Neutrophil (primary cell): ENCODE results near the gene SQSTM1.

ENCODE experiments used
- H3K27ac ChIP-seq: fragments of 200-600 bp; sonication (generic); 2 replicates; pipeline ENCODE4 v1.5.1; 2016; ENCODE audit warnings: mild to moderate bottlenecking, moderate library complexity
- H3K27me3 ChIP-seq: fragments of 200-600 bp; sonication (generic); 2 replicates; pipeline ENCODE4 v1.6.0; 2016; ENCODE audit warnings: mild to moderate bottlenecking
- H3K36me3 ChIP-seq: fragments of 200-600 bp; sonication (generic); 2 replicates; pipeline ENCODE4 v1.5.1; 2017
- H3K4me1 ChIP-seq, 2 experiments: fragments of 200-600 bp in 1 of 2; sonication (generic) in 1 of 2; 1 replicate in 1 of 2; 2 replicates in 1 of 2; pipeline versions ENCODE4 v1.5.1 to v1.6.1; 2013 to 2016; ENCODE audit warnings: low read depth in 1 of 2, low read length in 1 of 2, mild to moderate bottlenecking in 1 of 2, moderate library complexity in 1 of 2; ENCODE audit not compliant: control insufficient read depth in 1 of 2, insufficient read depth in 1 of 2
- H3K4me3 ChIP-seq, 2 experiments: fragments of 200-600 bp in 1 of 2; sonication (generic) in 1 of 2; 1 replicate in 1 of 2; 2 replicates in 1 of 2; pipeline ENCODE4 v1.5.1; 2013 to 2016; ENCODE audit warnings: low read depth in 1 of 2, low read length in 1 of 2, mild to moderate bottlenecking in 1 of 2, moderate library complexity in 1 of 2
- H3K9me3 ChIP-seq: fragments of 200-600 bp; sonication (generic); 2 replicates; pipeline ENCODE4 v1.5.1; 2016
- CTCF ChIP-seq: fragments of 200-600 bp; sonication (generic); IDR thresholded peaks from 2 replicates; pipeline ENCODE4 v1.5.1; 2016; ENCODE audit warnings: antibody characterized with exemption

Gene SQSTM1

GRCh38 chr5:179817890-179818745, 2.6 kb upstream of the SQSTM1 start:
- H3K4me3 ChIP-seq: peak overlapping the region; percentile 93 to 97
- peak overlapping the region; percentile 100 for H3K27ac ChIP-seq
- peaks cover 25% of the 10 kb centered on the region for H3K36me3 ChIP-seq
- no peak for TF ChIP-seq CTCF
- peaks cover 16% of the 10 kb centered on the region for H3K27me3 ChIP-seq
- peaks cover 50 to 58% of the 10 kb centered on the region in 2 experiments for H3K4me1 ChIP-seq
- no peaks in the 10 kb centered on the region for H3K9me3 ChIP-seq

DNA sequence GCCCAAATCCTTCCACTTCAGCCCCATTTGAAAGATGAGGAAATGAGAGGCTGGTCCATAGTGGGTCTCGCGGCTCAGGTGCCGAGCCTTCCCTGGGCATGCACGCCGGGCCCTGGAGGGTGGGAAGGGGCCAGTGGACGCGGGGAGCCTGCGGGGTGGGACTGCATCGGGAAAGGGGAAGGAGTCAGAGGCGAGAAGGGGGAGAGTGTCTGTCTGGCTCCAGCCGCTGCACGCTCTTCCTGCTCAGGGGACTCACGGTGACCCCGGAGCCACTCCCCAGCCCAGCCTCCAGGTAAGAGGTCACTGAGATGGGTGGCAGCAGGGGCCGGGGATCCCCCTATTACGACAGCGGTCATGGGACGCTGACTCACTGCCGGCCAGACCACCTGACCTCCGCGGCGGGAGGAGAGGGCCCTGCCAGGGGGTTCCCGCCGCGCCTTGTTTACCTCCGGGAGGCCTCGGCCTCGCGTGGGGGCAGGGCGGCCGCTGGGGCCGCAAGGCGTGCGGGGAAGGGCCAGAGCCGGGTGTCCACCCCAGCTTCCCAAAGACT, 1.9 kb upstream of the SQSTM1 start:
- TF ChIP-seq CTCF: peak; percentile 19
- peaks cover 16% of the 10 kb centered on the region for H3K27me3 ChIP-seq
- H3K36me3 ChIP-seq: peaks cover 30% of the 10 kb centered on the region
- peak overlapping the region; percentile 93 to 97 for H3K4me3 ChIP-seq
- no peaks in the 10 kb centered on the region for H3K9me3 ChIP-seq
- peaks cover 50 to 58% of the 10 kb centered on the region in 2 experiments for H3K4me1 ChIP-seq
- H3K27ac ChIP-seq: peak overlapping the region; percentile 100

GRCh38 chr5:179819296-179820126, 1.2 kb upstream of the SQSTM1 start:
- Histone ChIP-seq H3K9me3 (no peaks in the 10 kb centered on the region), H3K27ac (peak overlapping the region; percentile 100), H3K4me1 (peaks cover 50 to 58% of the 10 kb centered on the region in 2 experiments), H3K4me3 (peak overlapping the region; percentile 93 to 97), H3K36me3 (peaks cover 31% of the 10 kb centered on the region), H3K27me3 (peaks cover 16% of the 10 kb centered on the region)
- no peak for TF ChIP-seq CTCF

GRCh38 chr5:179820127-179820482, 600 bp upstream of the SQSTM1 start:
- Histone ChIP-seq H3K9me3 (no peaks in the 10 kb centered on the region), H3K4me1 (peaks cover 50 to 58% of the 10 kb centered on the region in 2 experiments), H3K27ac (peak overlapping the region; percentile 100), H3K27me3 (peaks cover 16% of the 10 kb centered on the region), H3K4me3 (peak overlapping the region; percentile 93 to 97), H3K36me3 (peaks cover 31% of the 10 kb centered on the region)
- TF ChIP-seq CTCF: no peak

DNA sequence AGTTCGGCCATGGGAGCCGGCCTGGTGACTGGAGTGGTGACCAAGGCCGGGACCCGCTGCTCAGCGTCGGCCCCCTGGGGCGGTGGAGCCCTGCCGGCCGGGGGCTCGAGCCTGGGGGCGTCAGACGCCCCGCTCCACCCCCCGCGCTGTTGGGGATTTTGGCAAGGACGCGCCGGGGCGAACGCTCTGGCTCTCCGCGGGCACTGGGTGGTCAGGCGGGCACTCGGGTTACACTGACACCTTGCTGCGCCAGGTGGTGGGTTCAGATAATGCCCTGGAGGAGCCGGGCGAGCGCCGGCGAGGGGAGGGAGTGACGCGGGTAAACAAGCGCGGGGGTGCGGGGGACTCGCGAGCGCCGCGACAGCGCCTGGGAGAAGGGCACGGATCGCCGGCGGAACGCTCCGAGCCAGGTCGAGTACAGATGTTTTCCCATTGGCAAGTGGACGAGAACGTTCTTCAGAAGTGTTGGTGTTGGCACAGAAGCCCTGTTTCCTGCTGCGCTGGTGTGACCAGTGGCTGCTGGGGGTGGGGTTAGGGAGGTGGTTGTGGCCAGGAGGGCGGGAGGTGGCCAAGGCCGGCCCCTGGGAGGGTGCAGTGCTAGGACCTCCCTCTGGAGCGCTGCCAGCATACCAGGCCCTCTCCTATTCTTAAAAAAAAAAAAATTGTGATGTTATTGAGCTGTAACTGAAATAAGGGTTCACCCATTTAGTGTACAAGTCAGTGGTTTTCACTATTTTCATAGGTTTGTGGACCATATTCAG, 773 bp downstream of the SQSTM1 start:
- Histone ChIP-seq H3K27ac (peak overlapping the region; percentile 100), H3K27me3 (peaks cover 12% of the 10 kb centered on the region), H3K4me1 (peaks cover 48 to 56% of the 10 kb centered on the region in 2 experiments), H3K4me3 (peak overlapping the region; percentile 93 to 97), H3K9me3 (no peaks in the 10 kb centered on the region), H3K36me3 (peaks cover 39% of the 10 kb centered on the region)
- peak; percentile 54 for TF ChIP-seq CTCF
